Raji (cell line): Measurements from ENCODE around the gene MRPS15.

Experiments
- POLR2A ChIP-seq: IDR thresholded peaks from 2 replicates; pipeline ENCODE4 v1.6.1; 2011; ENCODE audit warnings: low read depth, low read length, control low read depth; ENCODE audit not compliant: insufficient read depth

The MRPS15 gene

DNA sequence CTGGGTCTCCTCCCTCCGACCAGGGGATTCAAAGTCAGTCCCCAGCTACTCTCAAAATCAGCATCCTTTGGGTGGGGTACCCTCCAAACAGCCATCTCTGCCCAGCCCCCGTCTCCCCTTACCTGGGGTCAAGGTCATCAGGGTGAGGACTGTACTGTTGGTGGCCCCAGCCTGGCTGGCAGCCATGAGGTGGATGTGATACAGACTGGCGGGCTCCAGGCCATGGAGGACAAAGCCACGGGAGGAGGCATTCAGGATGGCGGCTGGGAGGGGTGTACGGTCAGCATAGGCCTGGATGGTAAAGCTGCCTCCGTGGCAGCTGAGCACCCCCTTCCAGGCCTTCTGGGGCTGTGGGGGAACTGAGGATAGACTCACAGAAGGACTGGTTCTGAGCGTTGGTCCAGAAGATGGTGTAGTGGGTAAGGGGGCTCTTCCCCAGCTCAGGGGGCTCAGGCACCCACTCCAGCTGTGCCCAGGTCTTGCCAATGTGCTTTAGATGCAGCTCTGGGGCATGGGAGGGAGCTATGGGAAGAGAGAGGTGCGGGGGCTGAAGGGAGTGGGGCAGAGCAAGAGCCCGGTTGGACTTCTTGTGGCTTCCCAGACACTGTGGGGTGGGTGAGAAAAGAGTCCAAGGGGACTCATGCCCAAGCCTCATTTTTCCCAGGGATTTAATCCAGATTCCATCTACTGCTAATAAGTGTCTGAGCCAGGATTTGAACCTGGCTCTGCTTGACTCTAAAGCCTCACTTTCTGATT is 3.7 kb upstream of the MRPS15 start:
- TF ChIP-seq POLR2A: no peak

DNA sequence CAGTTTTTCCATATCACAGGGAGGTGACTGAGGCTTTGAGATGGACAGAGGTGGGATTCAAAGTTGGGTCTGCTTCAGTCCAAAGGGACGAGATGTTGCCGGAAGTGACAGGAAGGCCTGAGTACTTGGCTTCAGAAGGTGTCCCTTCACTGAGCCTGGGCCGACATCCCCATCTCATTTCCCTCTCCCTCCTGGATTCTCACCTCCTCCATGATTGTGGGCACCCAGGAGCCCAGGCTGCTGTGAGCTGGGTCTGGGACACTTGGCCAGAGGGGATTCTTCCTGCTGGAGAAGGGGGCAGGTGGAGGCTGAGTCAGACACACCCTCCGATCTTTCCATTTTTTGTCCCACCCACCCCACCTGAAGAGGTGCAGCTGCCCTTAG is 2.8 kb upstream of the MRPS15 start:
- TF ChIP-seq POLR2A: no peak

DNA sequence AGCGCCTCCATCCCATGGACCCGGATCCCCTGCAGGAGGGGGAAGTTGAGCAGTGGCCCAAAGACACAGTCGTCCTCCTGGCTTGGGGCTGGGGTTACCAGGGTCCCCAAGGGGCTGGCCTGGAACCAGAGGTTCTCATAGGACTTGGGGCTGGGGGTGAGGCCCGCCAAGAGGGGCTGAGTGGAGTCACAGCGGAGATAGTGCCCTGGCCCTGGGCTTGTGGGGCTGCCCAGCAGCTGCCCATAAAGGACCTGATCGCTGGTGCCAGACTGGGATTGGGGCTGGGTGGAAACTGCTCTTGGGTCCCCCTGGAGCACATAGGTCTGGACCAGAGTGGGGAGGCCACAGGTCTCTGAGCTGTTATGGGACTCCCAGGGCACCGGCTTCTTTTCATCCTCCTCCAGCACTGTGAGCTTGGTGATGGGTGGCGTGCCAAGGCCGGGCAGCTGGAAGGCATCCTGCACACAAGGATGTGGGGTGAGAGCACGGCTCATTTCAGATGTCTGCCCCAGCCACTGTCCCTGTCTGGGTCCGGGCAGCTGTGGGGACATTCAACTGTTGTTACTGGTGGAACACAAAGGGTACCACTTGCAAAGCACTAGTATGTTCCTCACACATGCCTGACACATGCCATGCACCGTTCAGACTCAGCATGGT is 2.3 kb upstream of the MRPS15 start:
- no peak for TF ChIP-seq POLR2A

DNA sequence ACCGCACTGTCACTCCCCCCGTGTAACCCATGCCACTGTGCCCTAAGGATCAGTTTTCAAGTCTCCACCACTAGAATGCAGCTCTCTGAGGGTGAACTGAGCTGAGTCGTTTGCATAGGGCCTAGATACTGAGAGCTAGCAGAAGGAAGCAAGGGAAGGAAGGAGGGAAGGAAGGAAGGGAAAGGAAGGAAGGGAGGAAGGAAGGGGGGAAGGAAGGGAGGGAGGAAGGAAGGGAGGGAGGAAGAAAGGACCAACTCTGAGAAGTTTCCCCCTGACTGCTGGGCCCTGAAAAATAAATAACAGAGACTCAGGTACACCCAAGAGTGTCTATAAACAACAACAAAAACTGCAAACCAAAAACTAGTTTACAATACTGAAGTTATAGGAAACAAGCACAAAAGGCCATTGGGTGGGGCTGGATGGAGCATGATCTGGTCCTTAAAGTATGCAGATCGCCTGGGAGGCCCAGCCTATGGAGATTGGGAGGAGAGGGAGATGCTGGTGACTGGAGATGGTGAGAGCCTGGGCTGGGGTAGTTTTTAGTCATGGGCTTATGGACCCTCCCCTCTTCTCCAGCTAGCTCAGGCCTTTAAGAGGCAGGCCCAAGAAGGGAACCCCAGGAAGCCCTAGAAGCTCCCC is 1.7 kb upstream of the MRPS15 start:
- no peak for TF ChIP-seq POLR2A

DNA sequence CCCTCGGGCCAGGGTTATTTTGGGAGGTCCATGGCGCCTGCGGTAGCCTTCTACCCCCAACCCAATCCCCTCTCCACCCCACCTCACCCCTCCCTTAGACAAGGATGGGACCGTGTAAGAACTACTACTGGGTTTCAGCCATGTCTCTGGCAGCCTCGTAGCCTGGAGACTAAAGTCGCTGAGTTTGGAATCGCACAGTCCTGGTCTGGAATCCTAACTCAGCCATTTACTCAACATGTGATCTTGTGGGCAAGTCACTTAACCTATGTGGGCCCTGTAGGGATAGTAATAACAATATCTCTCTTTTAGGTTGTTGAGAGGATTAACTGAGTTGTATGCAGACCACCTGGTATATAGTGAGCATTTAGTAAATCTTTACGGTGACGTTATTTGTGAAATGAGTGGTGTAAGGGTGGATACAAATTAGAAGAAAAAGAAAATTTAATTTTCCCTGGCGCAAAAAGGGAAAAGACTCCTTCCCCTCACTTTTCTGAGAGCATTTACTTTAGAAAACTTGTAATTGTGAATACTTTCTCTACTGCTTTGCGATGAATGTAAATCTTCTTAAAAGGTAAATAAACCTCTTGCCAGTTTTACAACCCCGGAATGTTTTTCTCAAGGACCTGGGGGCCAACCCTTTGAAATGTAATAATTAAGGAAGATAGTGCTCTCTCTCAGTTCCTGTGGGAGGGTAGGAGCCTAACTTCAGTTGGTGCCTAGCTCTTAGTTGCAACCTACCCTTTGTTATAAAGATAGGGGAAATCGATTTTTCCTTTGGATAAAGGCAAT is 615 bp upstream of the MRPS15 start:
- TF ChIP-seq POLR2A: no peak

DNA sequence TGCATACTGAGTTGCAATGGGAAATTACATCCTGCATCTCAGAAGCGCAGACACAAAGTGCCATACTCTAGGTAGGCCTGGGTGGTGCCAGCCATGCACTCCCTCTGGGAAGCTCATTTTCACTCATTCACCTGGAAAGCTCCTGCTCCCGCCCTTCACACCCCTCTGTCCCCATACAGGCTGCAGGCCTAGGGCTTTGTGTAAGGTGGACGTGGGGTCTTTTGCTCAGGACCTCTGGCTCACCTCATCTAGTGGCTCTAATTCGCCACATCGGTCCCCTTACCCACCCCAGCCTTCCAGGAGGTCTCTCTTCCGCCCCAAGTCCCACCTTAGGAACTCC is 751 bp downstream of the MRPS15 start:
- TF ChIP-seq POLR2A: no peak

DNA sequence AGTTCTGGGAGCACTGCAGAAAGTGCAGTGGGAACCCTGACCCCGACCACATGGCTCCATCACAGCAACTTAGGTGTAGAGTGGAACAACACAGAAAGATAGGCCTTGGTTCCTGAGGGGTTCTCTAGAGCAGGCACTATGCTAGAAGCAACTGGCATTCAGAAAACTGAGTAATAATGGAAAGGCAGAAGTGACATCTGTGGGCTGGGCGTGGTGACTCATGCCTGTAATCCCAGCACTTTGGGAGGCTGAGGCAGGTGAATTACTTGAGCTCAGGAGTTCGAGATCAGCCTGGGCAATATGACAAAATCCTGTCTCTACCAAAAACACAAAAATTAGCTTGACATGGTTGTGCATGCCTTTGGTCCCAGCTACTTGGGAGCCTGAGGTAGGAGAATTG is 5.3 kb downstream of the MRPS15 start:
- no peak for TF ChIP-seq POLR2A

DNA sequence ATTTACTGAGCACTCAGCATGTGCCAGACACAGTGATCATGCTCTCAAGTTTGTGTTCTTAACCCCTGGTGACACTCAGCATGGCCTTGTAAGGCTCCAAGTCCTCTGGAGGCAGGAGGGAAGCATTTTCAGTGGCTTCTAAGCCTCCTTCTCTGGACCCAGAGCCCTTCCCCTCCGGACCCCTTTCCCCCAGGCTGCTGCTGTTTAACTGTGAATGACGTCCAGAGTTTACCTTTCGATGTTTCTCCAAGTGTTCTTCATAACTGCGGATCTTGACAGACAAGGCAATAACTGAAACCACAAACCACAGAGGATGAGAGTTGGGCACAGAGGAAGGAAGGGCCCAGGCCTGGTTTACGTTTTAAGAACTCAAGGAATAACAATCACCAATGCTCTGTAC is 6.5 kb downstream of the MRPS15 start:
- TF ChIP-seq POLR2A: no peak

DNA sequence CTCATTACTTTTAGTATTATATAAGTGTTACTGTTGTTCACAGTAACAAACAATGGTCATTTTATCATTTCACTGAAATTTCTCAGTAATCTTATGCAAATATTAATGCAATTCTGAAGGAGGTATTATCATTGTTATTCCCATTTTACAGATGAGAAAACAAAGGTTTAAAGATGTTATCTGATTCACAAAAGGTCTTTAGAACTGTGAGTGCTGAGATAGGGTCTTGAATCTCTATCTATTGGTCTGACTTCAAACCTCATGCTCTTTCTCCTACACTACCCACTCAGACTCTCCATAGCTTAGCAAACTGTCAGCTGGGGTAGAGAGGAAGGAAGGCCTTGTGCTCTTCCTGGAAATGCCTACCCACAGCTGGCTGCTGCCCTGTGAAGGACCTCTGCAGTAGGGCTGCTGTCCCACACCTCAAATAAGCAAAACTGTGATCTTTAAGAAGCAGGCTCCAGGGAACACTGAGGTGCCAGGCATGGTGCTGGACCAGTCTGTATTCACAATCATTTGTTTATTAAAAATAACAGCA is 7.7 kb downstream of the MRPS15 start:
- no peak for TF ChIP-seq POLR2A

DNA sequence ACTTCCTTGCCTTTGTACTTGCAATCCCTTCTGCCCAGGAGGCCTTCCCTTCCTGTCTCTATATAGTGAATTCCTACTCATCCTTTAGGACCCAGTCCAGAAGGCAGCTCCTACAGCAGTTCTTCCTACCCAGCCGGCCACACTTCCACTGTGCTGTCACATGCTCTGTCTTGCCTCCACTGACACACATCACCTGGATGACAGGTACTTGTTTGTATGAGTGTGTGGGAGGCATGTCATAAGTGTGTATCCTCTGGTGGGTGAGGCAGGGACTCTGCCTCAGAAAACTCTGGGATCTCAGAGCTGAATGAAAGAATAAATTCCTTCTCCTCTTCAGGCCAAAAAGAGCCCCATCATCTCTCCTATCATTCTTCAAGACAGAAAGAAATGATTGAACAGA is 8.8 kb downstream of the MRPS15 start:
- no peak for TF ChIP-seq POLR2A

DNA sequence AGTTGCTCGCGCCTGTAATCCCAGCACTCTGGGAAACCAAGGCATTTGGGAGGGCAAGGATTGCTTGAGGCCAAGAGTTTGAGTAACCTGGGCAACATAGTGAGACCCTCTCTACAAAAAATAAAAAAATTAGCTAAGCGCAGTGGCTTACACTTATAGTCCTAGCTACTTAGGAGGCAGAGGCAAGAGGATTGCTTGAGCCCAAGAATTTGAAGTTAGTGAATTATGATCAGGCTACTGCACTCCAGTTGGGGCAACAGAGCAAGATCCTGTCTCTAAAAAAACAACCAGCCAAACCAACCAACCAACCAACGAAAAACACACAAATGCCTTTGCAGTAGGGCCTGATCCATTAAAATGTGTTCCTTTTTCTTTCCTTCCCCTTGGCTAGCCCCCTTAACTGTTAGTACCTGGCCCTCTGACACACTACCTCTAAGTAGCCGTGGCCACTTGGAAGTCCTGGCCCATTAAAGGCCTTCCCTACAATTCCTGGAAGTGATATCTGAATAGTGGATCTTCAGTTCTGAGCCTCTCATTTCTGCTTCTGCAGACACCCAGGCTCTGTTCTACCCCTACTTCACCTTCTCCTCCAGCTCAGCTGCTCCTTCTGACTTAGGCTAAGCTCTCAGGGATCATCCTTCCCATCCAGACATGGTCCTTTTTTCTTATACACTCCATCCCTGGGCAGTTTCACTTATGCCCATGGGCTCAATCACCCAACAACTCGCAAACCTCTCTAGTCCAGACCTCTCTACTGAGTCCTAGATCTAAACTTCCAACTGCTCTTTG is 10.4 kb downstream of the MRPS15 start:
- TF ChIP-seq POLR2A: no peak

DNA sequence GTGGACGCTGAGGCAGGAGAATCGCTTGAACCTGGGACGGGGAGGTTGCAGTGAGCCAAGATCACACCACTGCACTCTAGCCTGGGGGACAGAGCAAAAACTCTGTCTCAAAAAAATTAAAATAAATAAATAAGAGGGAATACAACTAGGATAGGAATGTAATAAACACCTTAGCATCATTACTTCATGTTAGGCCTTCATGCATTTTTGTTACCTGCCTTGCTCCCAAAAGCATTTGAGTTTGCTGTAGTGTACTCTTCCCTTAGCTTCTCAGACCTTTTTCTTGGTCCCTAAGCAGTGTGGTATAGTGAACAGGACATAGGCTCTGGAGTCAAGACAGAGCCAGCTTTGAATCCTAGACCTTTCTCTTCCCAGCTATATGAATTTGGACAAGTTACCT is 11.1 kb downstream of the MRPS15 start:
- TF ChIP-seq POLR2A: no peak

DNA sequence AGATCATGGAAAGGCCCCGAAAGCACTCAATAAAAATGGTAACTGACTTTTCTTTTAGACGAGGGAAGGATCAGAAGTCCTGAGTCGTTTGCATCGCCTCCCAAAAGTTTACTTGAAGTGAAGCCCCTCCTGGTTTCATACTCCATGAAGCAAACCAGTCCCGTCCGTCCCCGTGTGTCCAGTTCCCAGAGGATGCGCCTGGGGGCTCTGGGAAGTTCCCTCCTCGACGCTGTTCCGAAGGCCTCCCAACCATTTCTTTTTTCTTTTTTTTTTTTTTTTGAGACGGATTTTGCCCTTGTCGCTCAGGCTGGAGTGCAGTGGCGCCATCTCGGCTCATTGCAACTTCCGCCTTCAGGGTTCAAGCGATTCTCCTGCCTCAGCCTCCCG is 13.3 kb downstream of the MRPS15 start:
- no peak for TF ChIP-seq POLR2A

DNA sequence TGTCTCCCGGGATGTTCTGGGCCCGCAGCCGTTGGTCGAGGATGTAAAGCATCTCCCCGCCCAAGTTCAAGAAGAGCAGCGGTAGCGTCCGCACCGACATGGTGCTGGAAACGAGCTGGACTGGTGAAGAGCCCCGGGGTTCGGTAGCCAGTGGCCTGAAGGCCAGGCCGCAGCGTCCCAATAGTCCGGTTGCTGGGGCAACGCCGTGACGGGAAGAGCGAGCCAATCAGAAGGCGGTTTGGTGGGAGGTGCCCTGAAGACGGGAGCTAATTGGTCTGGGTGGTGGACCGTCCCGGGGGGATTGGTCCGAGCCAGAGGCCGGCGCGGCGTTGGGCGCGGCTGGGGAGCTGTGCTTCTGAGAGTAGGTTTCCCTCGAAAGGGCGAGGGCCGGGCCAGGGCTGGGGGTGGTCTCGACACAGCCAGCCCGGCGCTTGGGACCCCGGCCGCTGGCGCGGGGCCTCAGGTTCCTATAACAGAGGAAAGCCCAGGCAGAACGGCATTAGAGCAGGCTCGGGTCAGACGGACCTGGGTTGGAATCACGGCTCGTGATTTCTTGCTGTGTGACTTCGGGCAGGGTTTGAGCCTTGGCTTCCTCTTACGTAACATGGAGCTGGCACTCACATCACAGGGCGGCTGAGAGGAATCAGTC is 13.8 kb downstream of the MRPS15 start, which contains the start of gene OSCP1:
Gene OSCP1 (minus strand): TSS at position 182 of the 649 bp plus-strand sequence. CDS start 82 bp downstream, at position 100.
- peak; percentile 80 for TF ChIP-seq POLR2A
